Brain microvascular endothelial cell (primary cell): ENCODE data around the gene TMPRSS5.

Experiments used
- DNase-seq: peaks from one replicate; pipeline ENCODE4 v3.0.0-alpha.2; 2020
- H3K27ac ChIP-seq: fragments of 250-450 bp; sonication (Bioruptor Pico); 2 replicates; pipeline ENCODE4 v1.5.1; 2020; ENCODE audit warnings: mild to moderate bottlenecking, moderate library complexity
- H3K27me3 ChIP-seq: fragments of 250-450 bp; sonication (Bioruptor Pico); replicated peaks from 2 replicates; pipeline ENCODE4 v1.5.1; 2020; ENCODE audit warnings: mild to moderate bottlenecking
- H3K36me3 ChIP-seq: fragments of 250-450 bp; sonication (Bioruptor Pico); replicated peaks from 2 replicates; pipeline ENCODE4 v1.5.1; 2020; ENCODE audit warnings: mild to moderate bottlenecking
- H3K4me3 ChIP-seq: 2 replicates; pipeline ENCODE4 v1.5.1; 2011; ENCODE audit warnings: low read depth, mild to moderate bottlenecking, control low read depth, low read length, moderate library complexity
- in situ Hi-C: cut with HindIII; loops from 2 replicates; pipeline ENCODE4 v1.10.0; 2017; ENCODE audit warnings: low sequenced_read_pairs, low pct_ligation_motif_present
- TF ChIP-seq, protein P1 (sequence below): IDR thresholded peaks from 2 replicates; pipeline ENCODE4 v1.5.1; 2011; ENCODE audit warnings: low read depth, mild to moderate bottlenecking, moderate library complexity, low read length, control low read depth, inconsistent platforms; ENCODE audit errors: missing control alignments

Gene TMPRSS5

DNA sequence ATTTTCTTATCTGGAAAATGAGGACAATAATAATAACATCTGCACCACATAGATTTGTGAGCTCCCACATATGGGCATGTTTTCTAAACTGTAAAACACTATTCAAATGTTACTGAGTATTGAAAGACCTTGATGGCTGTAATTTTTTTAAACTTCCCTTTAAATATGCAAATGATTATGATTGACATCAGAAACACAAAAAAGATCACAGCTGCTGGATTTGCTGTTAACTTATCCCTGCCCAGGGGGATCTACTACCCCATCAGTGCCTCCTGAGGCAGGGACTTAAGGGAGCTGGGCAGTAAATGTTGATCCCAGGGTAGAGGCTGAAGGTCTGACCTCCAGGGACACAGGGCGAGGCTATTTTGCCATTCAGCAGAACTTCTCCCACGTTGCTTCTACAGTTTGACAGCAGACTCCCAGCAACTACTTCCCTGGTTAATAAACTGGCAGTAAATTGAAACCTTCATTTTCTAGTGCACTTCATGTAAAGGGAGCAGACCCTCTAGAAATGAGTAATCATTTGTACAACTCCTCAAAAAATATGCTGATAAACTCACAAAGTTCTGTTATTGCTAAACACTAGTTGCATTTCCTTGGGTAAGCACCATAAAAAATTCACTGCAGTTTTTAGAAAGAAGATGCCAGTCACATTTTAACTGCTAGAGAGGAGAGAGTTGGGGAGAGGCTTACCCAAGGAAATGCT is 20.3 kb downstream of the TMPRSS5 start:
- peaks cover 13% of the 10 kb centered on the region for H3K27me3 ChIP-seq
- no peak for DNase-seq
- in situ Hi-C loops, result no loop called here
- H3K4me3 ChIP-seq, result no peak overlapping the region
- H3K36me3 ChIP-seq, result no peaks in the 10 kb centered on the region
- TF ChIP-seq, protein P1, sequence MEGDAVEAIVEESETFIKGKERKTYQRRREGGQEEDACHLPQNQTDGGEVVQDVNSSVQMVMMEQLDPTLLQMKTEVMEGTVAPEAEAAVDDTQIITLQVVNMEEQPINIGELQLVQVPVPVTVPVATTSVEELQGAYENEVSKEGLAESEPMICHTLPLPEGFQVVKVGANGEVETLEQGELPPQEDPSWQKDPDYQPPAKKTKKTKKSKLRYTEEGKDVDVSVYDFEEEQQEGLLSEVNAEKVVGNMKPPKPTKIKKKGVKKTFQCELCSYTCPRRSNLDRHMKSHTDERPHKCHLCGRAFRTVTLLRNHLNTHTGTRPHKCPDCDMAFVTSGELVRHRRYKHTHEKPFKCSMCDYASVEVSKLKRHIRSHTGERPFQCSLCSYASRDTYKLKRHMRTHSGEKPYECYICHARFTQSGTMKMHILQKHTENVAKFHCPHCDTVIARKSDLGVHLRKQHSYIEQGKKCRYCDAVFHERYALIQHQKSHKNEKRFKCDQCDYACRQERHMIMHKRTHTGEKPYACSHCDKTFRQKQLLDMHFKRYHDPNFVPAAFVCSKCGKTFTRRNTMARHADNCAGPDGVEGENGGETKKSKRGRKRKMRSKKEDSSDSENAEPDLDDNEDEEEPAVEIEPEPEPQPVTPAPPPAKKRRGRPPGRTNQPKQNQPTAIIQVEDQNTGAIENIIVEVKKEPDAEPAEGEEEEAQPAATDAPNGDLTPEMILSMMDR, result no peak
- H3K27ac ChIP-seq, result no peak overlapping the region

DNA sequence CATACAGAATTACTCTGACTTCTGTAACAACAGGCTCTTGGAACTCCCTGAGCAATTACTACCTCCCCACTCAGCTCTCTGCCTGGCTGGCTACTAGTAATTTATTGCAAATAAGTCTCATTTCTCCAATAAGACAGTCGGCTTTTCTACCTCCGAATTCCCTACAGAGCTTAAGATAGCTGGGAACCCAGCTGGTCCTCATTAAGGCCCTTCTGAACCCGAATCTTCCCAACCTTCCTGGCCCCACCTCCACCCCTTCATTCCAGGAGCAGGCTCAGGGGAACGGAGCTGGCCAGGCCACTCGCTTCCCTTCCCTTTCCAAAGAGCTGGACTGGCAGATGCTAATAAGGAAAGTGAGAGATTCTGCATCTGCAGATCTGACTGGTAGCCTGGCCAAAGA is 21.6 kb downstream of the TMPRSS5 start:
- Histone ChIP-seq H3K4me3 (no peak overlapping the region), H3K27me3 (peaks cover 13% of the 10 kb centered on the region), H3K36me3 (no peaks in the 10 kb centered on the region), H3K27ac (no peak overlapping the region)
- DNase-seq, result no peak
- TF ChIP-seq, protein P1, result no peak
- in situ Hi-C loops, result no loop called here

DNA sequence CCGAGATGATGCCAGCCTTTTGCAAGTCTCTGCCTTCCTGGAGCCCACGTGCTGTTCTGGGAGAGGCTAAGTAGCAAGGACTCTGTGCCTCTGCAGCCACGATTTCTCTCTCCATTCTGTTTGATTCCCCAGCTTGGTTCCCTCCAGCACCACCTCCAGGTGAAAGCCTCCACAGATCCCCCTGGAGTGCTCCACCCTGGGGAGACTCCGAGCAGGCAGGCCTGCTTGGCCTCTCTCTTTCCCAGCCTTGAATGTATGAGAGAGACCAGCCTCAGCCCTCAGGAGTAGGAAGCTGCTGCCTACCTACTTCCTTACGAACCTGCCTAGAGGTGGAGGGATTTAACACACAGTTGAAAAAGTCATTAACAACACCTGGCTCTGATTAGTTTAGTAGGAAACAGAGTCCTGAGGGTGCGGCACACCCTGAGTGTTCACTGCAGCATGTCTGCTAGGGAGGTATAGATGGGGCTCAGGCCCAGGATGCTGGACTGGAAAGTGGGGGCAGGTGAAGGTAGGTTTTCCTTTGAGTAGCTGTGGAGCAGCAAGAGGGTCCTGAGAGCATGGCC is 22.5 kb downstream of the TMPRSS5 start:
- peaks cover 13% of the 10 kb centered on the region for H3K27me3 ChIP-seq
- H3K36me3 ChIP-seq, result no peaks in the 10 kb centered on the region
- no peak overlapping the region for H3K4me3 ChIP-seq
- DNase-seq, result no peak
- TF ChIP-seq, protein P1, result no peak
- H3K27ac ChIP-seq, result no peak overlapping the region
- in situ Hi-C loops, result no loop called here

DNA sequence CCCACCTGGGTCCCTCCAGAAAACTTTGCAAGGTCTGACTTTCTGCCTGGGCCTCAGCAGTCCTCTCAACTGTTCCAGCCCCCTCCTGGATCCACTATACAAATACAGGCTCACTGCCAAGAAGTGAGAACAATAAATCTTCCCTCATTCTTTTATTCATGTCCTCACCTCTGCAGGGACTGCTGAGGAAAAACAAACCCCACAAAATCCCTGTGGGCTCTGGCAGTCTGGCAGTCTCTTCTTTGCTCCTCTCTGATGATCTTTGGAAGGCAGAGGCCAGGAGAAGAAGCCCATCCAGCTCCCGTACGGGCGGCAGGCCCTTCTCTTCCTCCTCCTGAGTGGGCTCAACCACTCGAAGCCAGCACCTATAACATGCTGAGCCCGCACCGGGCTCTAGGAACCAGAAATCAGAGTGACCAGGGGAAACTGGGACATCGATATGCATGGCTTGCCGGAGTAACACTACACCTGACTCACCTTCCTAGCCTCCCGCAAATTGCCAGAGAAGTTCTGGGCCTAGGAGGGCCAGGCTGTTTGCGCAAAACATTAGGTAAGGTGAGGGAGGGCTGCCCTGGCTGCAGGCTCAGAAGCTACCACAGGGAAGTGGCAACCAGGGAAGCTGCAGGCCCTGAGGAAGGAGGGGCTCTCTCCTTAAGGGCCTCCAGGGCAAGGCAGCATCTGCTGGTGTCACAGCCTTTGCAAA is 24.2 kb downstream of the TMPRSS5 start:
- no peaks in the 10 kb centered on the region for H3K36me3 ChIP-seq
- in situ Hi-C loops, result no loop called here
- peaks cover 13% of the 10 kb centered on the region for H3K27me3 ChIP-seq
- DNase-seq, result no peak
- H3K4me3 ChIP-seq, result no peak overlapping the region
- H3K27ac ChIP-seq, result no peak overlapping the region
- TF ChIP-seq, protein P1, result no peak

DNA sequence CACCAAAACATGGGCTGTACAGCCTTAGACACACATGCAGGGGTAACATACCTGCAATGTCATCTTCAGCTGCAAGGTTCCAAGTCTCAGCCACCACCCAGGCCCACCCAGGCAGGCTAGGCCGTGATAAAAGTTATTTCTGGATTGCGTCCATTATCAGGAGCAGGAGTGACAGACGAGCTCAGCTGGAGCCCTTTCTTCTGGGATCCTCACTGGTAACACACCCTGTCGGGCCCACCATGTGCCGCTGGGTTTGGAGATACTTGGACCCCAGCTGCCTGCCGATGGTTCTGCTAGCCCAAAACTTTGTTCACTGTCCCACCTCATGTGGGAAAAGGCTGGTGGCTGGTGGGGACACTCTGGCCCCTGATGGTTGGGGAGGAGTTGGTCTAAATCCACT is 24.8 kb downstream of the TMPRSS5 start:
- in situ Hi-C loops, result no loop called here
- Histone ChIP-seq H3K27ac (no peak overlapping the region), H3K4me3 (no peak overlapping the region), H3K27me3 (peaks cover 13% of the 10 kb centered on the region), H3K36me3 (no peaks in the 10 kb centered on the region)
- TF ChIP-seq, protein P1, result no peak
- no peak for DNase-seq
